ENCODE results near the gene INKA2. TPM values are rescaled to one million over a fixed set of nuclear protein-coding genes. Genes with fewer than 3 reads are reported as not detected.
"Not testable (repeated sequence)": the region's sequence is repeated elsewhere in the genome, so short reads cannot be mapped to it uniquely, and the experiment has no call there.

The INKA2 gene
- total RNA-seq, 2 experiments from 2014 or later: 1.9 to 3.2 TPM

GRCh38 chr1:111749628-111750027, 10.4 kb upstream of the INKA2 start:
- intact Hi-C loops (cut with micrococcal nuclease): no loop called here
- Mint-ChIP-seq H3K4me3 (no peak overlapping the region), H3K27ac (no peak overlapping the region), H3K27me3 (ENCODE audit: low read depth) (no peaks in the 10 kb centered on the region), H3K9me3 (no peaks in the 10 kb centered on the region), H3K36me3 (ENCODE audit: low read depth) (no peaks in the 10 kb centered on the region), H3K4me1 (ENCODE audit: low read depth) (peaks cover 1% of the 10 kb centered on the region)
- CTCF ChIA-PET: interaction anchor here (1.1 to 8.0 kb wide), 2 partner anchors 241 to 268 kb away, joined by 6 to 77 read pairs; no protein-coding TSS in a partner anchor
- no peak for DNase-seq

- Mint-ChIP-seq H3K9me3 (no peaks in the 10 kb centered on the region), H3K27me3 (ENCODE audit: low read depth) (no peaks in the 10 kb centered on the region), H3K36me3 (ENCODE audit: low read depth) (no peaks in the 10 kb centered on the region), H3K4me1 (ENCODE audit: low read depth) (no peaks in the 10 kb centered on the region), H3K27ac (no peak overlapping the region), H3K4me3 (no peak overlapping the region)
- intact Hi-C loops (cut with micrococcal nuclease): loop anchor here (1.0 to 2.0 kb wide), 5 partner anchors 9 to 267 kb away; partner anchors contain the start of gene INKA2
- no peak for DNase-seq
- CTCF ChIA-PET: interaction anchor here (1.0 to 8.0 kb wide), 26 partner anchors 8 to 300 kb away, joined by 3 to 77 read pairs (median 4); partner anchors contain the start of genes ADORA3, DDX20 and TMIGD3
Measured at GRCh38 chr1:111747947-111748346, 8.8 kb upstream of the INKA2 start.

- DNase-seq: peak; percentile 88
- no peaks in the 10 kb centered on the region for H3K27me3 Mint-ChIP-seq (ENCODE audit: low read depth)
- H3K4me3 Mint-ChIP-seq: no peak overlapping the region
- H3K27ac Mint-ChIP-seq: no peak overlapping the region
- no peaks in the 10 kb centered on the region for H3K4me1 Mint-ChIP-seq (ENCODE audit: low read depth)
- intact Hi-C loops (cut with micrococcal nuclease): loop anchor here (1.0 to 2.0 kb wide), 5 partner anchors 8 to 266 kb away; partner anchors contain the start of gene INKA2
- no peaks in the 10 kb centered on the region for H3K9me3 Mint-ChIP-seq
- CTCF ChIA-PET: interaction anchor here (0.7 to 8.0 kb wide), 31 partner anchors 9 to 1315 kb away, joined by 3 to 77 read pairs (median 4); partner anchors contain the start of genes ADORA3, DDX20 and TMIGD3
- H3K36me3 Mint-ChIP-seq (ENCODE audit: low read depth): no peaks in the 10 kb centered on the region
Measured at GRCh38 chr1:111747282-111747734, 8.1 kb upstream of the INKA2 start.

DNA sequence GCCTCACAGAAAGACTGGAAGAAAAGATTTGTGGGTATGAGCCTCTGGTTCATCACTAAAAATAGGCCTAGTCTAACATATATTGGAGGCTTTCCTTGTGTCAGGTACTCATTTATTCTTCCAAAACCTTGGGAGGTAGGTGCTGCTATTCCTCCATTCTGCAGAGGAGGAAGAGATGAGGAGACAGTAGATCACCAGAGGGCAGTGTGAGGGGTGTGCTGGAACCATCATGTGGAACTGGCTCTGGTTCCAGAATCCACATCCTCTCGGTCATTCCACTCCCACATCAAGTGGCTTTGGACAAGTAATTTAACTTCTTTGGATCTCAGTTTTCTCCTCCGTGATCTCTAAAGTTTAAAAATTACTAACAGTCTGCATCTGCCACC, 7.4 kb upstream of the INKA2 start:
- Mint-ChIP-seq H3K36me3 (ENCODE audit: low read depth) (no peaks in the 10 kb centered on the region), H3K27me3 (ENCODE audit: low read depth) (peaks cover 4% of the 10 kb centered on the region), H3K4me3 (no peak overlapping the region), H3K4me1 (ENCODE audit: low read depth) (no peaks in the 10 kb centered on the region), H3K27ac (no peak overlapping the region), H3K9me3 (no peaks in the 10 kb centered on the region)
- DNase-seq: no peak
- intact Hi-C loops (cut with micrococcal nuclease): loop anchor here (2.0 kb wide), 1 partner anchor 142 kb away; no protein-coding TSS in a partner anchor
- CTCF ChIA-PET: interaction anchor here (0.7 to 8.0 kb wide), 28 partner anchors 10 to 309 kb away, joined by 3 to 77 read pairs (median 4); partner anchors contain the start of genes ADORA3, DDX20 and TMIGD3

GRCh38 chr1:111745675-111746613, 6.7 kb upstream of the INKA2 start:
- no peak for DNase-seq
- Mint-ChIP-seq H3K36me3 (ENCODE audit: low read depth) (no peaks in the 10 kb centered on the region), H3K4me1 (ENCODE audit: low read depth) (peaks cover under 1% of the 10 kb centered on the region), H3K4me3 (no peak overlapping the region), H3K27me3 (ENCODE audit: low read depth) (peaks cover 10% of the 10 kb centered on the region), H3K9me3 (no peaks in the 10 kb centered on the region), H3K27ac (no peak overlapping the region)
- intact Hi-C loops (cut with micrococcal nuclease): loop anchor here (2.0 kb wide), 1 partner anchor 141 kb away; no protein-coding TSS in a partner anchor
- CTCF ChIA-PET: interaction anchor here (1.2 to 8.0 kb wide), 10 partner anchors 9 to 268 kb away, joined by 3 to 77 read pairs (median 7); partner anchors contain the start of gene DDX20

- DNase-seq: no peak
- Mint-ChIP-seq H3K27me3 (ENCODE audit: low read depth) (peaks cover 20% of the 10 kb centered on the region), H3K36me3 (ENCODE audit: low read depth) (no peaks in the 10 kb centered on the region), H3K4me3 (no peak overlapping the region), H3K27ac (no peak overlapping the region), H3K9me3 (no peaks in the 10 kb centered on the region), H3K4me1 (ENCODE audit: low read depth) (peaks cover 7% of the 10 kb centered on the region)
- CTCF ChIA-PET: interaction anchor here (0.5 to 6.1 kb wide), 9 partner anchors 24 to 676 kb away, joined by 3 to 61 read pairs (median 5); no protein-coding TSS in a partner anchor
- intact Hi-C loops (cut with micrococcal nuclease): no loop called here
Measured at GRCh38 chr1:111743679-111744101, 4.5 kb upstream of the INKA2 start.

DNA sequence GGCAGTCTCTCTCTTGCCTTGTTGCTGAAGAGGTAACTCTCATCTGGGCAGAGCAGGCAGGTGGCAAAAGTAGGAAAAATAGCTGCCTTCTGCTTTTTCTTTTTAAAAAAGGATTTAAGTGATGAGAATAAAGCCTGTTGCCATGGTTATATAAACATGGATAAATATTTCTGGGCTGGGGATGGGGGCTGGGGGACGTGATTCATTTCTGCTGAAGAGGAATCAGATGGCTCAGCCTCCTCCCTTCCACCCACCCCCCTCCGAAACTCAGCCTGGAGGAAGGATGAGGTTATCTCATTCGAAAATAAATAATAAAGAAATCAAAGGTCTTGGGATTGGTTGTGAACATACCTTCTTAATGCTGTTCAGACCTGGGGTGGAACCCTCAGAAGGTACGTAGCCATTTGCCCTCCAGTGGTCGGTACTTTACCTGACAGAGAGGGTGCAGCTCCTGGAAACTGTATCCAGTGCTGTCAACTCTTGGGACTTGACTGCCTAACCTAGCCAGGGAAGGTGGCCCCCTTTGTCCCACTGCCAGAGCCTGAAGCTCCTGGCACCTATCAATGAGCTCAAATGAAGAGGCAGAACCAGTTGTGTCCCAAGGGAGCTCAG, 3.8 kb upstream of the INKA2 start:
- Mint-ChIP-seq H3K27ac (no peak overlapping the region), H3K4me1 (ENCODE audit: low read depth) (peaks cover 9% of the 10 kb centered on the region), H3K9me3 (no peaks in the 10 kb centered on the region), H3K36me3 (ENCODE audit: low read depth) (no peaks in the 10 kb centered on the region), H3K27me3 (ENCODE audit: low read depth) (peaks cover 23% of the 10 kb centered on the region), H3K4me3 (no peak overlapping the region)
- DNase-seq: no peak
- CTCF ChIA-PET: interaction anchor here (1.4 to 6.1 kb wide), 4 partner anchors 26 to 261 kb away, joined by 5 to 61 read pairs (median 14); no protein-coding TSS in a partner anchor
- intact Hi-C loops (cut with micrococcal nuclease): no loop called here

GRCh38 chr1:111742292-111742691, 3.1 kb upstream of the INKA2 start:
- CTCF ChIA-PET: interaction anchor here (3.1 to 6.1 kb wide), 2 partner anchors 27 to 234 kb away, joined by 15 to 61 read pairs; no protein-coding TSS in a partner anchor
- DNase-seq; H3K36me3 Mint-ChIP-seq (ENCODE audit: low read depth); H3K4me3 Mint-ChIP-seq; intact Hi-C loops (cut with micrococcal nuclease); H3K9me3 Mint-ChIP-seq; H3K27ac Mint-ChIP-seq: not testable (repeated sequence)
- peaks cover 16% of the 10 kb centered on the region for H3K4me1 Mint-ChIP-seq (ENCODE audit: low read depth)
- H3K27me3 Mint-ChIP-seq (ENCODE audit: low read depth): peaks cover 30% of the 10 kb centered on the region

DNA sequence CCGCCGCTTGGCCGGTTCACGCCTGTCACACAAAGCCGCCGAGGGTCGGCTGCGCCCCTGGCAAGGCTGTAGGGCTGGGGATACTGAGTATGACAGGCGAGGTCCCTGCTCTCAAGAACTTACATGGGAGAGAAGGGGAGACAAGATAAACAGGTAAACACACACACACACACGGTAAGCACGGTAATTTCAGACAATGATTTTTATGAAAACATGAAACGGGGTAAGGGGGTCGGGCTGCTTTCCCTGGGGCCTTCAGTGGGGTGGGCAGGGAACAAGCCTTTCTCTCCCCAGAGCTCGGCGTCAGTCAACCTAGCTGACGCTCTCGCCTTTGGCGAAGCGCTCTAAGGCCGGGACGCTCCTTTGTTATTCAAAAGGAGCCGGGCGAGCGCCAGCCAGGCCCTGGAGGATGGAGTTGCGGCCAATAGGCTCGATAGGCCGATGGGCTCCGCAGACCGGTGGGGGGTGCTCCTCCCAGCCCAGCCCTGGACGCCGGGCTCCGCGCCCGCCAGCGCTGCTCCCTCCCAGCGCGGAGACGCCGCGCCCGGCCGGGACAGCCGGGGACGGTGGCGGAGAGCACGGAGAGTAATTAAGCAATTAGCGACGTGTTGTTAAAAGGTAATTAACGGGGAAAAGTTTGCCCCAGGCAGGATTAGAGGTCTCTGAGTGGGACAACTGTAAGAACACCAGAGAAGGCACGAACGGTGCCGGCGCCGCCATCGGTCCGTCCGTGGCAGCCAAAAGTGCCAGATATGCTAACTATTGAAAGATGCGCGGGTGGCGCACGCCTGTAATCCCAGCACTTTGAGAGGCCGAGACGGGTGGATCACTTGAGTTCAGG, 950 bp upstream of the INKA2 start:
- H3K36me3 Mint-ChIP-seq (ENCODE audit: low read depth): no peaks in the 10 kb centered on the region
- CTCF ChIA-PET: interaction anchor here (0.6 to 6.6 kb wide), 5 partner anchors 15 to 335 kb away, joined by 4 to 31 read pairs (median 13); partner anchors contain the start of gene DDX20
- H3K4me3 Mint-ChIP-seq: peak overlapping the region; percentile 87
- no peak for DNase-seq
- peaks cover 16% of the 10 kb centered on the region for H3K4me1 Mint-ChIP-seq (ENCODE audit: low read depth)
- no peaks in the 10 kb centered on the region for H3K9me3 Mint-ChIP-seq
- H3K27me3 Mint-ChIP-seq (ENCODE audit: low read depth): peaks cover 35% of the 10 kb centered on the region
- intact Hi-C loops (cut with micrococcal nuclease): loop anchor here (1.0 to 2.0 kb wide), 4 partner anchors 7 to 136 kb away; partner anchors contain the start of gene DDX20
- H3K27ac Mint-ChIP-seq: no peak overlapping the region

DNA sequence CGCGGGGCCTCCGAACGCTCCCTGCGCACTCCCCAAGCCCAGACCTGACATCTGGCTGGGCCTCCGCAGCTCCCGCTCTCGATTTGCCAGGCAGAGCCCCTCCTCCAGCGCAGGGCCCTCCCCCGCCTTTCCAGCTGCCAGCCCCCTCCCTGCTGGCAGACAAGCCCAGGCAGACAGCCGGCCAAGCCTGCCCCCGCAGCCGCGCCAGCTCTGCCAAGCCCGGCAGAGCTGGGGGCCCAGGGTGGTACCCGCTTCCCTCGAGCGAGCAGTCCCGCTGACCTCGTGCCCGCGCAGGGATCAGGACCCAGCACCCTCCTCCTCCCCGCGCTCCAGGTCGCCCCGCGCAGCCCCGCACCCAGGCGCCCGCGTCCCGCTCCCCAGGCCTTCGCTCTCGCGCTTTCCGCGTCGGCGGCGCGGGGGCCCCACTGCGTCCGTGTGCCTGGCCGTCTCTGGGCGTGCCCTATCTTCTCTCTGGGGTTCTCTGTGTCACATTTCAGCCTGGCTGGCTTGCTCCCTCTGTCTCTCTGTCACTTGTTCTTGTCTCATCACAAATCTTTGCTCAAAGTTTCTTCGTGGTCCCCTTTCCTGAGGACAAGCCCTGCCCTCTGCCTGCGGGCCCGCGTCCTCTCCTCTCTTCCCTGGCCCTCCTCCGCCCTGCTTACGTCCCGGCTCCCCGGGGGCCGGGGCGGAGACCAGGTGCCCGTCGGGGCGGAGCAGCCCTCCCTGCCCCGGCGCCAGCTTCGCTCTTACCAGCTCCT, 580 bp downstream of the INKA2 start:
- intact Hi-C loops (cut with micrococcal nuclease): loop anchor here (1.0 to 2.0 kb wide), 5 partner anchors 9 to 231 kb away; partner anchors contain the start of gene DDX20
- Mint-ChIP-seq H3K27ac (peak overlapping the region; percentile 60), H3K4me1 (ENCODE audit: low read depth) (peaks cover 16% of the 10 kb centered on the region), H3K27me3 (ENCODE audit: low read depth) (peaks cover 35% of the 10 kb centered on the region), H3K9me3 (no peaks in the 10 kb centered on the region), H3K36me3 (ENCODE audit: low read depth) (no peaks in the 10 kb centered on the region), H3K4me3 (peak overlapping the region; percentile 87)
- CTCF ChIA-PET: interaction anchor here (0.6 to 6.6 kb wide), 8 partner anchors 8 to 268 kb away, joined by 3 to 31 read pairs (median 8); partner anchors contain the start of gene DDX20
- DNase-seq: peak; percentile 72

All from activated naive CD4-positive, alpha-beta T cell treated with anti-CD3 and anti-CD28 coated beads for 36 hours (primary cell).